ENCODE results near the gene TTR.

TTR gene

GRCh38 chr18:31616586-31616985, 24.9 kb downstream of the TTR start:
- no peak for DNase-seq (ENCODE audit: low read depth)

- no peak for DNase-seq (ENCODE audit: low read depth)
These were observed 25.5 kb downstream of the TTR start for GRCh38 chr18:31617031-31617717.

- DNase-seq (ENCODE audit: low read depth), result no peak
These were observed 27.1 kb downstream of the TTR start for GRCh38 chr18:31618801-31619200.

- no peak for DNase-seq (ENCODE audit: low read depth)
These were observed 27.6 kb downstream of the TTR start for GRCh38 chr18:31619291-31619690.

GRCh38 chr18:31624892-31625640, 33.4 kb downstream of the TTR start:
- no peak for DNase-seq (ENCODE audit: low read depth)

- no peak for DNase-seq (ENCODE audit: low read depth)
These were observed 34.7 kb downstream of the TTR start for GRCh38 chr18:31626409-31626808.

GRCh38 chr18:31630549-31630948, 38.9 kb downstream of the TTR start:
- no peak for DNase-seq (ENCODE audit: low read depth)

GRCh38 chr18:31631526-31631925, 39.8 kb downstream of the TTR start:
- DNase-seq (ENCODE audit: low read depth), result no peak

- no peak for DNase-seq (ENCODE audit: low read depth)
These were observed 40.7 kb downstream of the TTR start for GRCh38 chr18:31632356-31632755.

- DNase-seq (ENCODE audit: low read depth), result no peak
These were observed 42.0 kb downstream of the TTR start for GRCh38 chr18:31633392-31634330.

GRCh38 chr18:31634331-31634713, 42.6 kb downstream of the TTR start:
- DNase-seq (ENCODE audit: low read depth), result no peak

GRCh38 chr18:31636387-31636786, 44.7 kb downstream of the TTR start:
- no peak for DNase-seq (ENCODE audit: low read depth)

GRCh38 chr18:31637445-31637844, 45.8 kb downstream of the TTR start:
- no peak for DNase-seq (ENCODE audit: low read depth)

- DNase-seq (ENCODE audit: low read depth), result no peak
These were observed 51.3 kb downstream of the TTR start for GRCh38 chr18:31643003-31643402.

- no peak for DNase-seq (ENCODE audit: low read depth)
These were observed 53.7 kb downstream of the TTR start for GRCh38 chr18:31645411-31645810.

- no peak for DNase-seq (ENCODE audit: low read depth)
These were observed 54.9 kb downstream of the TTR start for GRCh38 chr18:31646332-31647126.

- DNase-seq (ENCODE audit: low read depth), result no peak
These were observed 55.6 kb downstream of the TTR start for GRCh38 chr18:31647127-31647753.
